H1 (cell line): Measurements from ENCODE around the gene RIMBP2. TPM values are rescaled to one million over a fixed set of nuclear protein-coding genes. Genes with fewer than 3 reads are reported as not detected.

Experiments used
- CTCF ChIA-PET: fragments of 300-600 bp; sonication (Branson Sonifier 250); formaldehyde crosslinking; loops from one replicate; lab custom pipeline; 2021; ENCODE audit not compliant: partially characterized antibody; lab: Charles Lee
- POLR2A ChIA-PET: fragments of 300-600 bp; sonication (Branson Sonifier 250); formaldehyde crosslinking; loops from one replicate; lab custom pipeline; 2021; ENCODE audit warnings: inconsistent platforms; ENCODE audit not compliant: partially characterized antibody; lab: Charles Lee
- DNase-seq, 2 experiments: peaks; one replicate each; pipeline versions ENCODE4 v3.0.0 to v3.0.0-alpha.2; 2010 to 2022; ENCODE audit warnings: low spot score in 2 of 2, low read depth in 1 of 2, mixed read lengths in 1 of 2
- FAIRE-seq: peaks from 2 replicates; lab custom pipeline; 2011; peaks lifted over from hg19 to GRCh38; lab: Jason Lieb, UNC
- H2AFZ ChIP-seq: 2 replicates; pipeline ENCODE4 v1.8.1; 2012; ENCODE audit warnings: low read length, inconsistent platforms
- H2AK5ac ChIP-seq: 2 replicates; pipeline ENCODE4 v1.6.1; 2013; ENCODE audit warnings: low read depth, low read length
- H2BK120ac ChIP-seq: replicated peaks from 2 replicates; pipeline ENCODE3; 2013; ENCODE audit warnings: low read depth, low read length, inconsistent platforms
- H2BK12ac ChIP-seq: 2 replicates; pipeline ENCODE4 v1.6.1; 2013; ENCODE audit warnings: low read depth, low read length
- H2BK15ac ChIP-seq: 2 replicates; pipeline ENCODE4 v1.6.1; 2013; ENCODE audit warnings: low read length
- H2BK20ac ChIP-seq: 2 replicates; pipeline ENCODE4 v1.6.1; 2013; ENCODE audit warnings: low read length
- H2BK5ac ChIP-seq: 2 replicates; pipeline ENCODE4 v1.6.1; 2013; ENCODE audit warnings: low read depth, low read length
- H3K14ac ChIP-seq: 2 replicates; pipeline ENCODE4 v1.6.1; 2013; ENCODE audit warnings: inconsistent platforms; ENCODE audit not compliant: insufficient read length
- H3K18ac ChIP-seq: 2 replicates; pipeline ENCODE4 v1.6.1; 2013; ENCODE audit warnings: low read length; ENCODE audit errors: extremely low read depth
- H3K23ac ChIP-seq: 2 replicates; pipeline ENCODE4 v1.6.1; 2013; ENCODE audit warnings: inconsistent platforms; ENCODE audit not compliant: insufficient read length
- H3K23me2 ChIP-seq: 2 replicates; pipeline ENCODE4 v1.6.1; 2013; ENCODE audit warnings: low read depth, low read length
- H3K27ac ChIP-seq: 2 replicates; pipeline ENCODE4 v1.6.1; 2011; ENCODE audit warnings: low read depth, low read length, inconsistent platforms
- H3K27me3 ChIP-seq, 4 experiments: replicated peaks in 1 of 4; 1 replicate in 1 of 4; 2 replicates in 3 of 4; pipeline versions ENCODE4 v1.6.1 to v1.8.1; 2011 to 2013; ENCODE audit warnings: low read length in 3 of 4, mild to moderate bottlenecking in 3 of 4, inconsistent platforms in 2 of 4, mixed read lengths in 2 of 4, moderate library complexity in 1 of 4; ENCODE audit not compliant: control insufficient read depth in 3 of 4, insufficient read depth in 3 of 4; ENCODE audit errors: extremely low read depth in 1 of 4
- H3K36me3 ChIP-seq, 4 experiments: 2 replicates each; pipeline versions ENCODE4 v1.6.1 to v1.8.1; 2011 to 2013; ENCODE audit warnings: mild to moderate bottlenecking in 4 of 4, low read length in 3 of 4, moderate library complexity in 2 of 4, control low read depth in 1 of 4, inconsistent platforms in 1 of 4; ENCODE audit not compliant: insufficient read depth in 4 of 4, control insufficient read depth in 2 of 4
- H3K4ac ChIP-seq: replicated peaks from 2 replicates; pipeline ENCODE3; 2013; ENCODE audit warnings: low read length, low read depth, mixed read lengths, inconsistent platforms; ENCODE audit not compliant: insufficient read length
- H3K4me1 ChIP-seq, 4 experiments: replicated peaks in 1 of 4; 1 replicate in 1 of 4; 2 replicates in 3 of 4; pipeline versions ENCODE4 v1.6.1 to v1.8.1; 2011 to 2013; ENCODE audit warnings: low read length in 3 of 4, inconsistent platforms in 2 of 4, mixed read lengths in 1 of 4; ENCODE audit not compliant: insufficient read depth in 4 of 4, control insufficient read depth in 3 of 4
- H3K4me2 ChIP-seq, 2 experiments: 2 replicates each; pipeline versions ENCODE4 v1.6.1 to v1.8.1; 2011 to 2013; ENCODE audit warnings: low read depth in 2 of 2, low read length in 2 of 2, control low read depth in 1 of 2, inconsistent platforms in 1 of 2, mild to moderate bottlenecking in 1 of 2; ENCODE audit not compliant: insufficient read depth in 1 of 2
- H3K4me3 ChIP-seq, 4 experiments: fragments of 200-600, 300-600 bp in 1 of 4; sonication (generic), shearing (Covaris generic), sonication (Bioruptor Twin) in 1 of 4; 2 replicates each; pipeline versions ENCODE4 v1.5.1 to v1.8.1; 2011 to 2016; ENCODE audit warnings: low read length in 4 of 4, low read depth in 3 of 4, control low read depth in 2 of 4, inconsistent platforms in 2 of 4, mild to moderate bottlenecking in 2 of 4, mixed read lengths in 1 of 4, moderate library complexity in 1 of 4; ENCODE audit not compliant: insufficient read depth in 2 of 4; ENCODE audit errors: extremely low read depth in 1 of 4
- H3K56ac ChIP-seq: replicated peaks from 2 replicates; pipeline ENCODE3; 2013; ENCODE audit warnings: low read depth, mild to moderate bottlenecking, mixed read lengths, low read length, inconsistent platforms; ENCODE audit not compliant: insufficient read length
- H3K79me1 ChIP-seq: 2 replicates; pipeline ENCODE4 v1.6.1; 2013; ENCODE audit warnings: low read depth, low read length, control low read depth
- H3K79me2 ChIP-seq, 2 experiments: 2 replicates each; pipeline versions ENCODE4 v1.6.1 to v1.8.1; 2012 to 2013; ENCODE audit warnings: low read length in 2 of 2, mild to moderate bottlenecking in 2 of 2, inconsistent platforms in 1 of 2; ENCODE audit not compliant: insufficient read depth in 2 of 2, control insufficient read depth in 1 of 2
- H3K9ac ChIP-seq, 4 experiments: replicated peaks in 1 of 4; 1 replicate in 1 of 4; 2 replicates in 3 of 4; pipeline versions ENCODE4 v1.6.1 to v1.8.1; 2011 to 2013; ENCODE audit warnings: low read depth in 3 of 4, low read length in 3 of 4, control low read depth in 2 of 4, mild to moderate bottlenecking in 2 of 4, moderate library complexity in 2 of 4, inconsistent platforms in 1 of 4; ENCODE audit errors: extremely low read depth in 1 of 4
- H3K9me3 ChIP-seq, 2 experiments: 2 replicates each; pipeline versions ENCODE4 v1.6.1 to v1.8.1; 2012 to 2013; ENCODE audit warnings: mild to moderate bottlenecking in 2 of 2, moderate library complexity in 2 of 2, control low read depth in 1 of 2, inconsistent platforms in 1 of 2, low read depth in 1 of 2, low read length in 1 of 2, mixed read lengths in 1 of 2; ENCODE audit not compliant: insufficient read depth in 2 of 2
- H4K20me1 ChIP-seq, 2 experiments: replicated peaks in 1 of 2; 2 replicates each; pipeline versions ENCODE3 to v1.8.1; 2011 to 2013; ENCODE audit warnings: inconsistent platforms in 2 of 2, low read length in 2 of 2, mild to moderate bottlenecking in 1 of 2; ENCODE audit not compliant: insufficient read depth in 2 of 2, control insufficient read depth in 1 of 2
- H4K5ac ChIP-seq: 2 replicates; pipeline ENCODE4 v1.6.1; 2013; ENCODE audit warnings: low read length, low read depth, mixed read lengths, inconsistent platforms; ENCODE audit not compliant: insufficient read length
- H4K8ac ChIP-seq: 2 replicates; pipeline ENCODE4 v1.8.0; 2013; ENCODE audit warnings: mild to moderate bottlenecking, moderate library complexity, low read length, inconsistent platforms; ENCODE audit not compliant: insufficient read depth; ENCODE audit errors: extremely low read depth
- H4K91ac ChIP-seq: replicated peaks from 2 replicates; pipeline ENCODE3; 2013; ENCODE audit warnings: low read length, mixed read lengths, inconsistent platforms; ENCODE audit not compliant: insufficient read length
- POLR2A ChIP-seq, 2 experiments: IDR thresholded peaks; 1 replicate in 1 of 2; 2 replicates in 1 of 2; pipeline ENCODE4 v1.6.1; 2011; ENCODE audit warnings: low read depth in 2 of 2, low read length in 2 of 2, mild to moderate bottlenecking in 2 of 2; ENCODE audit errors: control extremely low read depth in 1 of 2
- POLR2AphosphoS5 ChIP-seq: IDR thresholded peaks from 2 replicates; pipeline ENCODE4 v1.6.1; 2011; ENCODE audit warnings: low read depth, low read length
- RNF2 ChIP-seq: fragments of 200-900, 300-1000 bp; sonication (generic); IDR thresholded peaks from 2 replicates; pipeline ENCODE4 v1.7.1; 2016; ENCODE audit warnings: borderline replicate concordance, low read depth, mild to moderate bottlenecking, antibody characterized with exemption, low read length; ENCODE audit not compliant: poor library complexity, severe bottlenecking; ENCODE audit errors: missing control alignments
- TAF1 ChIP-seq: IDR thresholded peaks from 2 replicates; pipeline ENCODE4 v1.6.1; 2011; ENCODE audit warnings: mild to moderate bottlenecking, low read depth, low read length
- WGBS, 2 experiments: shearing (Covaris generic) in 1 of 2; methylation state at CpG; one replicate each; pipeline versions ENCODE4 v1.1.6 to v1.1.7; 2013 to 2015; ENCODE audit warnings: low lambda C conversion rate in 2 of 2, mixed read lengths in 2 of 2, inconsistent platforms in 1 of 2, low coverage in 1 of 2, missing lambda C conversion rate in 1 of 2; ENCODE audit not compliant: insufficient replicate concordance in 2 of 2, insufficient coverage in 1 of 2, insufficient read length in 1 of 2; ENCODE audit errors: extremely low coverage in 1 of 2, missing lambda C conversion rate in 1 of 2; 5-methylcytosine and 5-hydroxymethylcytosine counted together
- polyA plus RNA-seq, 7 experiments: library from polyadenylated mRNA; depleted of rRNA in 3 of 7; stranded (reverse) in 5 of 7; unstranded in 2 of 7; fragments of >200 nt in 5 of 7; fragments of 200-250 nt in 2 of 7; gene quantifications; 1 replicate in 5 of 7; 2 replicates in 1 of 7; 4 replicates in 1 of 7; pipeline versions ENCODE4 v1.2.1 to v1.2.3, GENCODE V29; 2011 to 2013; ENCODE audit warnings: missing spikeins in 2 of 7, mixed read lengths in 2 of 7
- total RNA-seq: library from RNA; stranded (reverse); fragmentation: NEBNext Ultra II Directional; extraction: Animal tissue kit (Norgen Biotek cat#: 25700); gene quantifications from 2 replicates; pipeline ENCODE4 v1.2.1, GENCODE V29; 2021

The RIMBP2 gene
- total and polyA plus RNA-seq, 2 of the 8 experiments (the other 6 are each of a cell fraction or from before 2014, with no cell fraction given), result 0.18 to 0.65 TPM

DNA sequence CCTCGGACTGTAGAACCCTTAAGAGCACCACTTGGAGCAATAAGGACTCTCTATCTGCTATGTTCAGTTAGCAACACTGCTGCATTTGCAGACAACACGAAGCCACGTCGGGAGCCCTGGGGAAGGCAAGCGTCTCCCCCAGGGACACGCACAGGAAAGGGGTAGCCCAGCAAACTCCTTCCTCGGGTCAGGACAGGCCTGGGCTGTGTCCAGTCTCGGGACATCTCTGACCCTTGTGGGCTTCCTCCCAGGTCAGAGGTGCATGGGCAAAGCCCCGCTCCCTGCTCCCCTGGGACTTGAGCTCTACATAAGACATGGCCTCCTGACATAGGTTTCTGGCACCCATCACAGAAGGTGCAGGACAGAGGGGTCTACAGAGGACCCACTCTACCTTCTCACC lies 258.9 kb downstream of the RIMBP2 start:
- Histone ChIP-seq H3K23me2 (peaks cover 2% of the 10 kb centered on the region; the same call in 1 of the 2 replicates), H2BK120ac (no peak overlapping the region), H4K91ac (no peak overlapping the region), H3K4me1 (no peaks in the 10 kb centered on the region), H3K56ac (no peak overlapping the region), H3K79me1 (no peaks in the 10 kb centered on the region), H3K4ac (no peak overlapping the region), H2BK15ac (no peak overlapping the region), H2AK5ac (no peak overlapping the region), H3K36me3 (no peaks in the 10 kb centered on the region), H2BK5ac (no peak overlapping the region), H3K4me3 (no peak overlapping the region), H3K18ac (no peak overlapping the region), H2BK12ac (no peak overlapping the region), H3K27ac (no peak overlapping the region), H3K14ac (no peak overlapping the region), H4K5ac (no peak overlapping the region), H4K8ac (no peak overlapping the region), H3K79me2 (no peaks in the 10 kb centered on the region), H4K20me1 (no peaks in the 10 kb centered on the region), H2BK20ac (no peak overlapping the region), H3K9ac (no peak overlapping the region), H3K4me2 (no peak overlapping the region), H3K27me3 (no peaks in the 10 kb centered on the region), H2AFZ (no peak overlapping the region), H3K9me3 (no peaks in the 10 kb centered on the region), H3K23ac (no peak overlapping the region)
- TF ChIP-seq TAF1, result no peak
- no peak for TF ChIP-seq RNF2
- TF ChIP-seq POLR2A (IDR thresholded peaks at IDR 0.05; ENCODE audit: control extremely low read depth in 1 of 2, low read depth in 2 of 2, low read length in 2 of 2), result no peak
- TF ChIP-seq POLR2AphosphoS5, result no peak
- FAIRE-seq (no peak), DNase-seq (no peak)
- WGBS, 2 experiments, result 98% methylated on average over 9 of the region's 9 CpGs; no CpG with 5 or more reads in 1 of the 2 experiments
- CTCF ChIA-PET, result interaction anchor here (0.7 to 1.6 kb wide), 4 partner anchors 59 to 294 kb away, joined by 3 to 5 read pairs (median 4); no protein-coding TSS in a partner anchor
- POLR2A ChIA-PET, result interaction anchor here (0.6 to 1.0 kb wide), 2 partner anchors 10 to 418 kb away, joined by 3 read pairs; no protein-coding TSS in a partner anchor
